Astrocyte (in vitro differentiated cells and primary cell): ENCODE data around the gene GPATCH8. TPM values are rescaled to one million over a fixed set of nuclear protein-coding genes. Genes with fewer than 3 reads are reported as not detected.

Experiments
- DNase-seq: peaks from one replicate; pipeline ENCODE4 v3.0.0-alpha.2; 2010; ENCODE audit warnings: low read depth
- FAIRE-seq: peaks from 2 replicates; lab custom pipeline; 2011; peaks lifted over from hg19 to GRCh38; lab: Jason Lieb, UNC
- H2AFZ ChIP-seq: 2 replicates; pipeline ENCODE4 v1.6.0; 2012; ENCODE audit warnings: low read depth, low read length, inconsistent platforms
- H3K27ac ChIP-seq: 2 replicates; pipeline ENCODE4 v1.5.1; 2011; ENCODE audit warnings: low read depth, low read length, inconsistent platforms
- H3K27me3 ChIP-seq: 2 replicates; pipeline ENCODE4 v1.6.0; 2011; ENCODE audit warnings: low read length, inconsistent platforms; ENCODE audit not compliant: insufficient read depth
- H3K36me3 ChIP-seq: 2 replicates; pipeline ENCODE4 v1.5.1; 2011; ENCODE audit warnings: low read length, inconsistent platforms; ENCODE audit not compliant: insufficient read depth
- H3K4me1 ChIP-seq: 2 replicates; pipeline ENCODE4 v1.5.1; 2011; ENCODE audit warnings: low read length, inconsistent platforms; ENCODE audit not compliant: insufficient read depth
- H3K4me2 ChIP-seq: 2 replicates; pipeline ENCODE4 v1.6.0; 2012; ENCODE audit warnings: low read length, inconsistent platforms
- H3K4me3 ChIP-seq: 2 replicates; pipeline ENCODE4 v1.5.1; 2011; ENCODE audit warnings: low read depth, mild to moderate bottlenecking, low read length, inconsistent platforms; ENCODE audit not compliant: insufficient read depth
- H3K79me2 ChIP-seq: 2 replicates; pipeline ENCODE4 v1.6.0; 2012; ENCODE audit warnings: mild to moderate bottlenecking, low read length, inconsistent platforms; ENCODE audit not compliant: insufficient read depth
- H3K9ac ChIP-seq: 2 replicates; pipeline ENCODE4 v1.6.0; 2012; ENCODE audit warnings: mild to moderate bottlenecking, low read length, inconsistent platforms
- H3K9me3 ChIP-seq: 2 replicates; pipeline ENCODE4 v1.5.1; 2012; ENCODE audit warnings: low read depth, mild to moderate bottlenecking, low read length, inconsistent platforms; ENCODE audit not compliant: insufficient read depth
- H4K20me1 ChIP-seq: 2 replicates; pipeline ENCODE4 v1.6.0; 2012; ENCODE audit warnings: low read length, inconsistent platforms; ENCODE audit not compliant: insufficient read depth
- H3K27ac Mint-ChIP-seq: one replicate; pipeline ENCODE4 v1.8.0; 2021; ENCODE audit warnings: mild to moderate bottlenecking, mixed read lengths; ENCODE audit not compliant: unreplicated experiment
- H3K27me3 Mint-ChIP-seq: one replicate; pipeline ENCODE4 v1.8.0; 2021; ENCODE audit warnings: low read depth, mixed read lengths; ENCODE audit not compliant: unreplicated experiment
- H3K36me3 Mint-ChIP-seq: one replicate; pipeline ENCODE4 v1.8.0; 2021; ENCODE audit warnings: low read depth, mixed read lengths; ENCODE audit not compliant: unreplicated experiment
- H3K4me1 Mint-ChIP-seq: one replicate; pipeline ENCODE4 v1.8.0; 2021; ENCODE audit warnings: low read depth, mixed read lengths; ENCODE audit not compliant: unreplicated experiment
- H3K4me3 Mint-ChIP-seq: one replicate; pipeline ENCODE4 v1.8.0; 2021; ENCODE audit warnings: mild to moderate bottlenecking, moderate library complexity, mixed read lengths; ENCODE audit not compliant: unreplicated experiment
- H3K9me3 Mint-ChIP-seq: one replicate; pipeline ENCODE4 v1.8.0; 2021; ENCODE audit warnings: mild to moderate bottlenecking, mixed read lengths; ENCODE audit not compliant: unreplicated experiment
- CTCF ChIP-seq: IDR thresholded peaks from 2 replicates; pipeline ENCODE4 v1.5.1; 2011; ENCODE audit warnings: low read depth, mild to moderate bottlenecking, inconsistent platforms, low read length, moderate library complexity; ENCODE audit not compliant: insufficient read depth
- EZH2 ChIP-seq: IDR thresholded peaks from 2 replicates; pipeline ENCODE4 v1.6.1; 2012; ENCODE audit warnings: mild to moderate bottlenecking, low read length, inconsistent platforms; ENCODE audit not compliant: insufficient read depth
- total RNA-seq: library from RNA; stranded (reverse); gene quantifications from 2 replicates; pipeline ENCODE4 v1.2.1, GENCODE V29; 2021

The GPATCH8 gene
- total RNA-seq, 1 donor from 2014 or later: 43.3 TPM

GRCh38 chr17:44360144-44360533, 143.1 kb downstream of the GPATCH8 start:
- Mint-ChIP-seq H3K4me1 (peaks cover 15% of the 10 kb centered on the region), H3K27ac (no peak overlapping the region), H3K36me3 (peaks cover 8% of the 10 kb centered on the region), H3K9me3 (no peaks in the 10 kb centered on the region), H3K4me3 (no peak overlapping the region), H3K27me3 (peaks cover 2% of the 10 kb centered on the region)
- Histone ChIP-seq H2AFZ (no peak overlapping the region), H3K9me3 (no peaks in the 10 kb centered on the region), H4K20me1 (peaks cover 49% of the 10 kb centered on the region), H3K4me1 (peaks cover 18% of the 10 kb centered on the region), H3K79me2 (peaks cover 6% of the 10 kb centered on the region), H3K27me3 (no peaks in the 10 kb centered on the region), H3K27ac (no peak overlapping the region), H3K4me2 (no peak overlapping the region), H3K4me3 (no peak overlapping the region), H3K36me3 (no peaks in the 10 kb centered on the region), H3K9ac (no peak overlapping the region)
- TF ChIP-seq CTCF (no peak), EZH2 (no peak)
- FAIRE-seq: no peak
- DNase-seq: no peak

- Histone ChIP-seq H2AFZ (no peak overlapping the region), H3K4me3 (no peak overlapping the region), H3K79me2 (peaks cover 6% of the 10 kb centered on the region), H4K20me1 (peaks cover 49% of the 10 kb centered on the region), H3K4me1 (peaks cover 18% of the 10 kb centered on the region), H3K9ac (no peak overlapping the region), H3K27me3 (no peaks in the 10 kb centered on the region), H3K27ac (no peak overlapping the region), H3K9me3 (no peaks in the 10 kb centered on the region), H3K4me2 (no peak overlapping the region), H3K36me3 (no peaks in the 10 kb centered on the region)
- FAIRE-seq (no peak), DNase-seq (no peak)
- TF ChIP-seq EZH2: no peak
- TF ChIP-seq CTCF: no peak
- Mint-ChIP-seq H3K4me3 (no peak overlapping the region), H3K27me3 (no peaks in the 10 kb centered on the region), H3K9me3 (no peaks in the 10 kb centered on the region), H3K27ac (no peak overlapping the region), H3K36me3 (peaks cover 9% of the 10 kb centered on the region), H3K4me1 (peaks cover 15% of the 10 kb centered on the region)
Observed at GRCh38 chr17:44359458-44360143, 143.6 kb downstream of the GPATCH8 start.

- Mint-ChIP-seq H3K27ac (no peak overlapping the region), H3K27me3 (no peaks in the 10 kb centered on the region), H3K4me1 (peaks cover 15% of the 10 kb centered on the region), H3K4me3 (no peak overlapping the region), H3K36me3 (peaks cover 9% of the 10 kb centered on the region), H3K9me3 (no peaks in the 10 kb centered on the region)
- peaks cover 16% of the 10 kb centered on the region for H3K4me1 ChIP-seq
- no peak overlapping the region for H3K4me3 ChIP-seq
- H3K27me3 ChIP-seq: no peaks in the 10 kb centered on the region
- peaks cover 49% of the 10 kb centered on the region for H4K20me1 ChIP-seq
- H3K36me3 ChIP-seq: no peaks in the 10 kb centered on the region
- H2AFZ ChIP-seq: no peak overlapping the region
- no peak for DNase-seq
- no peak for FAIRE-seq
- peaks cover 6% of the 10 kb centered on the region for H3K79me2 ChIP-seq
- H3K27ac ChIP-seq: no peak overlapping the region
- H3K9me3 ChIP-seq: no peaks in the 10 kb centered on the region
- H3K9ac ChIP-seq: no peak overlapping the region
- TF ChIP-seq CTCF (no peak), EZH2 (no peak)
- H3K4me2 ChIP-seq: no peak overlapping the region
Observed at GRCh38 chr17:44359006-44359405, 144.2 kb downstream of the GPATCH8 start.
